ENCODE results near the gene CFAP126.
"Not testable (repeated sequence)": the region's sequence is repeated elsewhere in the genome, so short reads cannot be mapped to it uniquely, and the experiment has no call there.

The CFAP126 gene, protein sequence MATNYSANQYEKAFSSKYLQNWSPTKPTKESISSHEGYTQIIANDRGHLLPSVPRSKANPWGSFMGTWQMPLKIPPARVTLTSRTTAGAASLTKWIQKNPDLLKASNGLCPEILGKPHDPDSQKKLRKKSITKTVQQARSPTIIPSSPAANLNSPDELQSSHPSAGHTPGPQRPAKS

DNA sequence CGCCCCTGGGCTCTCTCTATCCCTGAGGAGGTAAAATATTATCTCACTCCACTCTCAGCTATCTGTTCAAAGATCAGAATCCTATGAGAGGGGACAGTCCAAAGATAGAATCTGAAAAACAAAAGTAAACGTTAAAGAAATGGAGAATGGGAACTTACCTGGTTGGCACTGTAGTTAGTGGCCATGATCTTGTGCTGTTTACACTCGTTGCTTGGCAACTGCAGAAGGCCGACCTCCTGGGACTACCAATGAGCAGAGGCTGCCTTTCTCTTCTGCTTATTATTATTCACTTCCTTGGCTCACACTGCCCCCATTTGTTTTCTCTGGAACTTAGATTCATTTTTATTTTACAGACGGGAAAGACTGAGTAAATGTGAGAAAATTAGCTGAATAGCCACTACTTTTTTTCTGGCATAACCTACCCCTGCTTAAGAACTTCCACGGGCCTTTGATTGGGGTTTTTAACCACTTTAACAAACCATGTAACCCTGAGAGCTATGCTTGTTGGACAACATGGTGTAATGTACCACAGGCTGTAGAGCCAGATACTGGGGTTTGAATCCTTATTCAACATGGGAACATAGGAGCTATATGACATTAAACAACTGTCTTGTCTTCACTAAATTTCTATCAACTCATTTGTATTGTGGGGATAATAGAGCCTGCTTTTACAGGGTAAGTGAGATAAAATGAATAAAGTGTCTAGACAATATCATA lies at the start of gene CFAP126:
Gene CFAP126 (minus strand): TSS at position 193 of the 717 bp plus-strand sequence. CDS start 8 bp downstream, at position 185.
- no peak for DNase-seq (ENCODE audit: low read depth in 3 of 3, low spot score in 1 of 3)

DNA sequence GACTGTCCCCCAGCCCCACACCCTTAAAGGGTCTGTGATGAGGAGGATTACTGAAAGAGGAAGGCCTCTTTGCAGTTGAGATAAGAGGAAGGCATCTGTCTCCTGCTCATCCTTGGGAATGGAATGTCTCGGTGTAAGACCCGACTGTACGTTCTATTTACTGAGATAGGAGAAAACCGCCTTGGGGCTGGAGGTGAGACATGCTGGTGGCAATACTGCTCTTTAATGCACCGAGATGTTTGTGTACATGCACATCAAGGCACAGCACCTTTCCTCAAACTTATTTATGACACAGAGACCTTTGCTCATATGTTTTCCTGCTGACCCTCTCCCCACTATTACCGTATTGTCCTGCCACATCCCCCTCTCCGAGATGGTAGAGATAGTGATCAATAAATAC lies 45.4 kb upstream of the CFAP126 start:
- DNase-seq (ENCODE audit: low read depth in 3 of 3, low spot score in 1 of 3) = not testable (repeated sequence)

DNA sequence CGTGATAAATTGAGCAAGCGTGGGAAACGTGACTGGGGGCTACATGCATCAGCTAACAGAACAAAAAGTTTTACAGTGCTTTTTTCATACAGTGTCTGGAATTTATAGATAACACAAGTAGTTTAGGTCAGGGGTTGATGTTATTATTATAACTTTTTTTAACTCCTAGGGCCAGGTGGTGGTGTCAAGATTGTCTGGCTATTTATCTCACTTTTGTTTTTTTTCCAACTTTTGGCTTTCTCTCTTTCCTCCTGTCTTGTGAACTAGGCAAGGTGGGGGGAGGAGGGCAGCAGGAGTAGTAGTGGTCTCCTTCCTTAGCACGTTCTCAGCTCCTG lies 42.9 kb upstream of the CFAP126 start:
- not testable (repeated sequence) for DNase-seq (ENCODE audit: low read depth in 3 of 3, low spot score in 1 of 3)

DNA sequence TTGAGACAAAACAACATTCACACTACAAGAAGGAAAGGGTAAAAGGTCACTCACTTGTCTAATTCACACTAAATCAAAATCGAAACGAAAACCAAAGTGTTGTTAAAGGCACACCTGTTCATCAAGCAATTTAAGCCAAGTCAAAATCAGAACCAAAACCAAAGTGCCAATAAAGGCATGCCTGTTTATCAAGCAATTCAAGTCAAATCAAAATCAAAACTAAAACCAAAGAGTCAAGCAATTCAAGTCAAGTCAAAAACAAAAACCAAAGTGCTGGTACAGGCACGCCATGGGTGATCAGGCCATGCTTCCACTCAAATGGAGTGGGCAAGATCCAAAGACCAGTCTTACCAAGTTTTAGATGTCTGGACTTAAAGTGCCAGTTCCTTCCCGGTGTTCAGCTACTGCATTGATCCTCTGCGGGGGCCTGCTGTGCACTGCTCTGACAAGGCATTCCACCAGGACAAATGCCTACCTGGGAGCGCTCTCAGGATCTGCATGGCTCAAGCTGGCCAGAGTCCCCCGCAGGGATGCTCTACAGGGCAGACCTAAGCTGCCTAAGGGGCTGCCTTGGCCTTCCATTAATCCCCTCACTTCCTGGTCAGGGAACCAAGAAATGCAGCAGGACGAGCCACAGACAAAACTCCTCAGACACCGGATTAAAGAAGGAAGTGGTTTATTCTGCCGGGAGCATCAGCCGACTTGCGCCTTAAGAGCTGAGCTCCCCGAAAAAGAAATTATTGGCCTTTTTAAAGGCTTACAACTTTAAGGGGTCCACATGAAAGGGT lies 42.4 kb upstream of the CFAP126 start:
- DNase-seq (ENCODE audit: low read depth in 3 of 3, low spot score in 1 of 3) = not testable (repeated sequence)

DNA sequence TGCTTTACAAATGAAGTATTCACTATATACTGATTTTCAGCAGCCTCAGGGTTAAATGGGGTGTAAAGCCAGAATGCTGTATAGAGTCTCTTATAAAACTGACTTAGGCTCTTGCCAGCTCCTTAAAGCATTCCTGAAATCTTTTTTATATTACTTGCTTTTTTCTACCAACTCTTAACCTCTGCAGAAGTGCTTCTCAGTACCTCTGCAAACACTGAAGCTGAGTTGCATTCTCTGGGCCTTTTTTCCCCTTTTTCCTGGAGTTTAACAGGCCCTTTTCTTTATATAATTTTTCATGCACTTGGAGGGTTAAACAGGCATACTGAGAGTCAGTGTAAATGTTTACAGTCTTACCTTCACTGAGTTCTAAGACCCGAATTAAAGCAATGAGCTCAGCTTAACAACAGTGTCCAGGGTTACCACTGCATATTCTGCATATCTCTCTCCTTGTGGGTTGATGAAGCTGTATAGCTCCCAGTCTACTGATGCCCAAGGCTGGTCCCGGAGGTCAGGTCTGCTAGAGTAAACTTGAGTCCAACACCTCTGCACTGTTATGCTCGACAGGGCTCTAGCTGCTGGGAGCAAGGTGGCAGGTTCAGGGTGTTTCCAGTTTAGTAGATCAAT lies 40.9 kb upstream of the CFAP126 start:
- no peak for DNase-seq (ENCODE audit: low read depth in 3 of 3, low spot score in 1 of 3)

DNA sequence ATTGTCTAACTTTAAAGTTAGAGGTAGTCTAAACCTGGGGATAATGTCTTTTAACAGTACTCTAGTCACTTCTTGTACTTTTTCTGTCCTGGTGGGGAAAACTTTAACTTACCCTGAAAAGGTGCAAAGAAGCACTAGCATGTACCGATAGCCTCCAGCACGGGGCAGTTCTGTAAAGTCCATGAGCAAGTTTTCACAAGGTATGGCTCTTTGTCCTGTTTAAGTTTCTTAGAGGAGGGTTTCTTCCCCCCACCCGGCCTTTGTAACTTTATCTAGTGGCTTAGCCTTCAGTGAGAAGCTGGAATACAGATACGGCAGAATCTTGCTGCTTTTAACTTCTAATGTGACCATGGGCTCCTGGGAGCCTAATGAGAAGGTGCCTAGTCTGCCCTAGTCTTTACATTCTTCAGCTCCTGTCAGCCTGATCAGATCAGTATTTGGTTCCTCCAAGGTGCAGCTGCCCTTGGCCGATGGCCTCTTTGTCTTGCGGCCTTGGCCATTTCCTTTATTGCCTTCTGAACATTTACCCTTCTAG lies 39.8 kb upstream of the CFAP126 start:
- DNase-seq (ENCODE audit: low read depth in 3 of 3, low spot score in 1 of 3) = no peak

DNA sequence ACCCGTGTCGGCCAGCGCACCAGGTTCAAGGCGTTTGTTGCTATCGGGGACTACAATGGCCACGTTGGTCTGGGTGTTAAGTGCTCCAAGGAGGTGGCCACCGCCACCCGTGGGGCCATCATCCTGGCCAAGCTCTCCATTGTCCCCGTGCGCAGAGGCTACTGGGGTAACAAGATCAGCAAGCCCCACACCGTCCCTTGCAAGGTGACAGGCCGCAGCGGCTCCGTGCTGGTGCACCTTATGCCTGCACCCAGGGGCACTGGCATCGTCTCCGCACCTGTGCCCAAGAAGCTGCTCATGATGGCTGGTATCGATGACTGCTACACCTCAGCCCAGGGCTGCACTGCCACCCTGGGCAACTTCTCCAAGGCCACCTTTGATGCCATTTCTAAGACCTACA lies 38.9 kb upstream of the CFAP126 start:
- DNase-seq (ENCODE audit: low read depth in 3 of 3, low spot score in 1 of 3) = not testable (repeated sequence)

DNA sequence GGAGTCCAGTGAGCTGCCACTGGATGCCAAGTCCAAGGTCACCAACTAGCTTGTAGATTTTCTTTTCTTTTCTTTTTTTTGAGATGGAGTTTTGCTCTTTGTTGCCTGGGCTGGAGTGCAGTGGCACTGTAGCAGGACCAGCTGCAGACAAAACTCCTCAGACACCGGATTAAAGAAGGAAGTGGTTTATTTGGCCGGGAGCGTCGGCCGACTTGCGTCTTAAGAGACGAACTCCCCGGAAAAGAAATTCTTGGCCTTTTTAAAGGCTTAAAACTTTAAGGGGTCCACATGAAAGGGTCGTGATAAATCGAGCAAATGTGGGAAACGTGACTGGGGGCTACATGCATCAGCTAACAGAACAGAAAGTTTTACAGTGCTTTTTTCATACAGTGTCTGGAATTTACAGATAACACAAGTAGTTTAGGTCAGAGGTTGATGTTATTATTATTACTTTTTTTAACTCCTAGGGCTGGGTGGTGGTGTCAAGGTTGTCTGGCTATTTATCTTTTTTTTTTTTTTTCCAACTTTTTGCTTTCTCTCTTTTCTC lies 36.4 kb upstream of the CFAP126 start:
- DNase-seq (ENCODE audit: low read depth in 3 of 3, low spot score in 1 of 3) = no peak

DNA sequence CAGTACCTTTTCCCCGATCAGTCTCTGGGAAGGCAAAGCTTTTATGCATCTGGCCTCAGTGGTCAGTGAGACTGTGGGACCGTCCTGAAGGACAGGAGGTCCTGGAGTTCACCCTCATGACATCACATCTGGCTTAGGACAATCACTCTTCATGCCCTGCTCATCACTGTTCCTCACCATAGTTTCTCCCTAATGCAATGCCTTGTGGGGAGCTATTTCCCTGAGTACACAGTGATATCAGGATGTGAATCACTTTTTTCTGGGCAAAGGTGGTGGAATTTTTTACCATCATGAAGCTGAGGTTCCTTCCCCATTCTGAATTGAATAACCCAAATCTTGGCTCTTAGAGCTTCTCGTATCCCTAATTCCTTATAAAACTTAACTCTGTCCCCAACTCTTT lies 34.8 kb upstream of the CFAP126 start:
- DNase-seq (ENCODE audit: low read depth in 3 of 3, low spot score in 1 of 3) = no peak

DNA sequence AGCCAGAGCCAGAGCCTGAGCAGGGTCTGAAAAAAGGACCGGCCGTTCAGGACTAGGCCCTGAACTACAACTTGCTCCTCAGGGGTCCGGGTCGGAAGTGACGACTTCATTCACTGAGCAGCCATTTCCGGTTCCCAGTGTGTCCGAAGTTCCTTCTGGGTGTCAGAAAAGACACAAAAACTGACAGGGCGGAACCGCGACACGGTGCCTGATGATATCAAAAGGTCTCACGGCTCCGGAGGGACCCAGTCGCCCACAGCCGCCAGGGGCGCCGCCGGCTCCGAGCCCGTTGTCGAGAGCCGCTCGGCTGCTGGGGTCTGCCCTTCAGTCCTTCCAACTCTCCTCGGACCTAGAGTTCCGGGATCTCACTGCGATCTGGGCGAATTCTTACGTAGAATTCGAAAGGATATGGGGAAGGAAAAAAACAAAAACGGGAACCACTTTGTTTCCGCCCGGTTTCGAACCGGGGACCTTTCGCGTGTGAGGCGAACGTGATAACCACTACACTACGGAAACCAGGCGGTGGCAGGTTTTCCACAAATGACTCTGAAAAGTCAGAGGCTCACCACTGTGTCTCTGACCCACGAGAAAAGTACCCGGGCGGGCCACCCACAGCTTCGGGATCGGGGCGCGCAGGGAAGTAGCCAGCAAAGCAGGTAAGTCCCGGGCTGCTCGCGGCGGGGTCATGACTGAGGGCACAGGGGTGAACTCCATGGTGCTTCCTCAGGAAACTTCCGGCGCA lies 31.8 kb upstream of the CFAP126 start:
- DNase-seq (ENCODE audit: low read depth in 3 of 3, low spot score in 1 of 3) = peak; percentile 79 to 95 (median 92)

DNA sequence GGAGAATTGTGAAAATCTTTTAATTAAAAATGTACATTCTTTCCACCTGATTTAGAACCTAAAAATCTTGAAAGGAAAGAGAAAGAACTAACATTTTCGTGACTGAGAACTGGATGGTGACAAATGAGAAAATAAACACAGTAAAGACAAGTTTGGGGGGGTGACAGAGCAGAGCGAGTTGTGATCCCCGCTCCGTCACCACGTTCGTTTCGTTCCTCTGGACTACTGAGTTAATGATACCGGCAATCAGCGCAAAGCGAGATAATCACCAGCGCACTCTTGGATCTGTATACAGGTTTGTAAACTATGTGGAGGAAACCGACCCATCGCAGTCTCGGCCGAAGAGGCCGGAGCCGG lies 31.2 kb upstream of the CFAP126 start:
- DNase-seq (ENCODE audit: low read depth in 3 of 3, low spot score in 1 of 3) = no peak

DNA sequence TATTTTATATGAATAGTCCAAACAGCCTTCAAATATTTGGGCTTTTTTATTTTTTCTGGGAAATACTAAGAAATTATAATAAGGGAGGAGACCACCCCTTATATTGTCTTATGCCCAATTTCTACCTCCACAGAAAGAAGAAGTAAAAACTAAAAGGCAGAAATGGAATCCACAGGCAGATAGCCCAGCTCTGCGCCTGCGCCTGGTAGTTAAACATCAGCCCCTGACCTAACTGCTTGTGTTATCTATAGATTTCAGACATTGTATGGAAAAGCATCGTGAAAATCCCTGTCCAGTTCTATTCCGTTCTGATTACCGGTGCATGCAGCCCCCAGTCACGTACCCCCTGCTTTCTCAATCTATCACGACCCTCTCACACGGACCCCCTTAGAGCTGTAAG lies 29.4 kb upstream of the CFAP126 start:
- DNase-seq (ENCODE audit: low read depth in 3 of 3, low spot score in 1 of 3) = not testable (repeated sequence)

DNA sequence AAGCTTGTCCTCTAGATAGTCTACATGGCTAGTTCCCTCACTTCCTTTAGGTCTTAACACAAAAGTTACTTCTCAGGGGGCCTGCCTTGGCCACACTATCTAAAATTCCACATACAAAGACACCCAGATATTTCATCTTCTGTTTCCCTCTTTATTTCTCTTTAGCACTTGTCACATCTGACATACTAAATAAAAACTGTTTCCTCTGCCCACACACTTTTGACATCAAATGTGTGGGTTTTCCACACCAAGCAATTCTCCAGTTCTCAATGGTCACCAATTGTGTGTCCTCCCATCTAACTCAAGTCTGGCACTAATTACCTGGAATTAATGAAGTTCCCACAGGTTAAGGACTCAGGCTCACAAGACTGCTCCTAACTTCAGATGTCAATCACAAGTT lies 25.5 kb upstream of the CFAP126 start:
- no peak for DNase-seq (ENCODE audit: low read depth in 3 of 3, low spot score in 1 of 3)

DNA sequence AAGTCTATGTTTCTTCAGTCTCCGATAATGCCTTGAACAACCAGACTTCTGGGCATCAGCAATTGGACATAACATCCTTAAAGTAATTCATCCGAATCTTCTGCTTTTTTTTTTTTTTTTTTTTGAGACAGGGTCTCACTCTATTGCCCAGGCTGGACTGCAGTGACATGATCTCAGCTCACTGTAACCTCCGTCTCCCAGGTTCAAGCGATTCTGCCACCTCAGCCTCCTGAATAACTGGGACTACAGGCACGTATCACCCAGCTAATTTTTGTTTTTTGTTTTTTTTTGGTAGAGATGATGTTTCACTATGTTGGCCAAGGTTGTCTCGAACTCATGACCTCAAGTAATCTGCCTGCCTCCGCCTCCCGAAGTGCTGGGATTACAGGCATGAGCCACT lies 23.9 kb upstream of the CFAP126 start:
- DNase-seq (ENCODE audit: low read depth in 3 of 3, low spot score in 1 of 3) = no peak

DNA sequence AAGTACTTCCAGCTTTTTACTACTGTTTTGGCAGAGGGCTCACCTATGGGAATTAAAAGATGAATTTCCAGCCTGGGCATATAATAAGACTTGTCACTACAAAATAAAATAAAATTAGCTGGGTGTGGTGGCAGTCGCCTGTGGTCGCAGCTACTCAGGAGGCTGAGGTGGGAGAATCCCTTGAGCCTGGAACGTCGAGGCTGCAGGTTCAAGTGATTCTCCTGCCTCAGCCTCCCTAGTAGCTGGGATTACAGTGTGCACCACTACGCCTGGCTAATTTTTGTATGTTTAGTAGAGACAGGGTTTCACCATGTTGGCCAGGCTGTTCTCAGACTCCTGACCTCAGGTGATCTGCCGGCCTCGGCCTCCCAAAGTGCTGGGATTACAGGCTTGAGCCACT lies 23.5 kb upstream of the CFAP126 start:
- DNase-seq (ENCODE audit: low read depth in 3 of 3, low spot score in 1 of 3) = not testable (repeated sequence)

DNA sequence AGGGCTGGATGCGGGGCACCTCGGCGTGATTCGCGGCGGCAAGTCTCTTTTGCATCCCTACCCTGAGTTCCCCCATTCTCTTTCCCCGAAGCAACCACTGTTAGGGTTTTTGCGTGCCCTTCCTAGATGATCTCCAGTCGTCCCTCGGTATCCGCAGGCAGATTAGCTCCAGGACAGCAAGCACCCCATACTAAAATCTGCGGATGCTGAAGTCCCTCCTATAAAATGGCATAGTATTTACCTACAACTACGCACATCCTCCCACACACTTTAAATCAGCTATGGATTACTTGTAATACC lies 22.8 kb upstream of the CFAP126 start:
- no peak for DNase-seq (ENCODE audit: low read depth in 3 of 3, low spot score in 1 of 3)

DNA sequence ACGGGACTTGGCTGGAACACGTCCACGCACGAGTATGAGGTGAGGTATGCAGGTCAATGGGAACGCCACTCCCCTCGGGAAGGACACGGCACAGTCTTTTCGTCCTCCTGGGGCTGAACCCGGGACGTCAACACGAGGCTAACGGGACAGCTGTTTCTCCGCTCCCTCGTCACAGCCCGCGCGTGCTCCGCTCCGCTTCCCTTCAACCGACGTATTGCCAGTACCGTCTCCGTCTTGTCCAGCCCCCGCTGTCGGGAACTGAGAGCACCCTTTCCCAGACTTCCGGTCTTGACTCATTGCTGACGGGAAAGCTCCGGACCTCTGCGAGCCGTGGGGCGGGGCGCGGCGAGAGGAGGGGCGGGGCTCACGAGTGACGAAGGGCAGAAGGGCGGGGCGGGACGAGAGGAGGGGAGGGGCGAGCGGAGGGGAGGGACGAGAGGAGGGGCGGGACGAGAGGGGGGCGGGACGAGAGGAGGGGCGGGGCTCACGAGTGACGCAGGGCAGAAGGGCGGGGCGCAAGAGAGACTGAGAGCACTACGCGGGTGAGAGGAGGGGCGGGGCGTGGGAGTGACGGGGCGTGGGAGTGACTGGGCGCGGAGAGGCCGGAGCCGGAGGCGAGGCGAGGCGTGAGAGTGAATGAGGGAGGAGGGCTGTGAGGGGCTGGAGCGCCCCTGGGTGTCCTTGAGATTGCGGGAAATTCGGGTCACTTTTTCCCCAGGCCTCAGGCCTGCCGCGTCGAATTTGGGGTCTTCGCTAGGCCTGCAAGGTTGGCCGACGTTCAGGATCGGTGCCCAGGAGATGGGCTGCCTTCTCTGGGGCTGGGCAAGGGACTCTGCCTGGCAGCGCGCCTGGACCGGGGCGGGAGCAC lies 22.2 kb upstream of the CFAP126 start:
- DNase-seq (ENCODE audit: low read depth in 3 of 3, low spot score in 1 of 3) = peak; percentile 85 to 90 (median 85)

DNA sequence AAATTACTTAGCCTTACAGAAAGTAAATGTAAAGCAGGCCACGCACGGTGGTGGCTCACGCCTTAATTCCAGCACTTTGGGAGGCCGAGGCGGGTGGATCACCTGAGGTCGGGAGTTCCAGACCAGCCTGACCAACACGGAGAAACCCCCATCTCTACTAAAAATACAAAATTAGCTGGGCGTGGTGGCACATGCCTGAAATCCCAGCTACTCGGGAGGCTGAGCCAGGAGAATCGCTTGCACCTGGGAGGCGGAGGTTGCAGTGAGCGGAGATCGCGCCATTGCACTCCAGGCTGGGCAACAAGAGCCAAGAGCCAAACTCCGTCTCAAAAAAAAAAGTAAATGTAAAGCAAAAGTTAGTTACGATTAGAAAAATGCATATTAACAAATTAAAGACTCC lies 21.5 kb upstream of the CFAP126 start:
- DNase-seq (ENCODE audit: low read depth in 3 of 3, low spot score in 1 of 3) = not testable (repeated sequence)

DNA sequence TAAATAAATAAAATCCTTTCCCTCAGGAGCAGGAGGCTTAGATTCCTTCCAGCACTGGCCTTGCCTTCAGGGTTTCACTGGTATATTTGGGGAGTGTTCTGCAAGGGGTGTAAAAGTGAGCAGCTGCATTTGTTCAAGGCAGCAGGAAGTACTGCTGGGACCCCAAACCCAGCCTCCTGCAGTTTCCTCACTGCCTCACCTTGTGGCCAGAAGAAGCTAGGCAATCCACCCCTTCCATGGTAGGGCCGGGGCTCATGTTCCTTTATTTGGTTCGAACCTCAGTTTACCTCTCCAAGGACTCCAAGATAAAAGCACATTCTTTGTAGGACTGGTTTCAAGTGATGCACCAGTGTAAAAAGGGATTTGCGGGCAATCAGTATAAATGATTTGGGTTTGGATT lies 21.0 kb upstream of the CFAP126 start:
- no peak for DNase-seq (ENCODE audit: low read depth in 3 of 3, low spot score in 1 of 3)
